ENCODE measurements around the gene KCMF1. TPM values are rescaled to one million over a fixed set of nuclear protein-coding genes. Genes with fewer than 3 reads are reported as not detected.

KCMF1 gene
- total RNA-seq, 5 donors from 2014 or later (not counting 1 experiment from before 2014, with no cell fraction given), result 56.7 to 62.5 (median 60.3) TPM

- Histone ChIP-seq H3K4me3 (ENCODE audit: control insufficient read depth in 1 of 2, extremely low read depth in 1 of 2, low read length in 1 of 2) (no peak overlapping the region), H3K9me3 (no peaks in the 10 kb centered on the region), H3K27me3 (replicated peaks in 1 of 2; ENCODE audit: control insufficient read depth in 2 of 2, extremely low read depth in 1 of 2, insufficient read depth in 2 of 2, low read length in 1 of 2) (no peaks in the 10 kb centered on the region), H3K36me3 (ENCODE audit: control insufficient read depth in 2 of 2, extremely low read depth in 1 of 2, insufficient read depth in 1 of 2, low read length in 1 of 2) (peaks cover 18 to 32% of the 10 kb centered on the region in 2 donors), H3K4me1 (ENCODE audit: control insufficient read depth in 1 of 2, extremely low read depth in 1 of 2, insufficient read depth in 2 of 2, low read length in 2 of 2) (peaks cover 2 to 4% of the 10 kb centered on the region in 2 experiments), H3K27ac (ENCODE audit: low read length) (no peak overlapping the region)
- 100% methylated on average over 3 of the region's 6 CpGs for WGBS (ENCODE audit: insufficient coverage)
- no peak for DNase-seq
- Mint-ChIP-seq H3K4me1 (peaks cover 37 to 50% (median 44%) of the 10 kb centered on the region in 3 donors), H3K36me3 (peaks cover 40% of the 10 kb centered on the region), H3K27me3 (no peaks in the 10 kb centered on the region), H3K4me3 (no peak overlapping the region), H3K9me3 (no peaks in the 10 kb centered on the region), H3K27ac (peak overlapping the region; percentile 31 to 86)
- no peak for ATAC-seq (replicated peaks in 1 of 4)
- ChIA-PET POLR2A (no interaction called here), CTCF (no interaction called here)
Observed at GRCh38 chr2:85053802-85054201, 82.8 kb downstream of the KCMF1 start.

- peak overlapping the region in 1 of 2 donors; percentile 44 for H3K27ac Mint-ChIP-seq
- ChIA-PET CTCF (interaction anchor here in 1 of 2 donors (0.6 kb wide), 3 partner anchors 9 to 200 kb away, joined by 3 to 6 read pairs (median 4); no protein-coding TSS in a partner anchor), POLR2A (interaction anchor here in 1 of 2 donors (0.6 kb wide), 1 partner anchor 147 kb away, joined by 5 read pairs; no protein-coding TSS in a partner anchor)
- H3K9me3 Mint-ChIP-seq, result no peaks in the 10 kb centered on the region
- Histone ChIP-seq H3K36me3 (ENCODE audit: control insufficient read depth in 2 of 2, extremely low read depth in 1 of 2, insufficient read depth in 1 of 2, low read length in 1 of 2) (peaks cover 0 to 15% of the 10 kb centered on the region in 2 donors), H3K27ac (ENCODE audit: low read length) (no peak overlapping the region), H3K4me1 (ENCODE audit: control insufficient read depth in 1 of 2, extremely low read depth in 1 of 2, insufficient read depth in 2 of 2, low read length in 2 of 2) (peaks cover 2 to 4% of the 10 kb centered on the region in 2 experiments), H3K27me3 (replicated peaks in 1 of 2; ENCODE audit: control insufficient read depth in 2 of 2, extremely low read depth in 1 of 2, insufficient read depth in 2 of 2, low read length in 1 of 2) (no peaks in the 10 kb centered on the region), H3K9me3 (no peaks in the 10 kb centered on the region), H3K4me3 (ENCODE audit: control insufficient read depth in 1 of 2, extremely low read depth in 1 of 2, low read length in 1 of 2) (no peak overlapping the region)
- H3K4me1 Mint-ChIP-seq, result peaks cover 37 to 48% (median 42%) of the 10 kb centered on the region in 3 donors
- peak in 2 of 4 experiments; percentile 45 to 51 for ATAC-seq (replicated peaks in 1 of 4)
- 71% methylated on average over 7 of the region's 15 CpGs for WGBS (ENCODE audit: insufficient coverage)
- peaks cover 19% of the 10 kb centered on the region for H3K36me3 Mint-ChIP-seq
- no peak for DNase-seq
- peak overlapping the region in 1 of 3 donors; percentile 39 for H3K4me3 Mint-ChIP-seq
- no peaks in the 10 kb centered on the region for H3K27me3 Mint-ChIP-seq
Observed at GRCh38 chr2:85057226-85057962, 86.4 kb downstream of the KCMF1 start.

GRCh38 chr2:85061896-85062295 lies 90.9 kb downstream of the KCMF1 start:
- POLR2A ChIA-PET, result no interaction called here
- 89% methylated on average over 1 of the region's 2 CpGs for WGBS (ENCODE audit: insufficient coverage)

GRCh38 chr2:85062565-85062964 lies 91.6 kb downstream of the KCMF1 start:
- no peak overlapping the region for H3K27ac ChIP-seq (ENCODE audit: low read length)
- no peak overlapping the region for H3K27ac Mint-ChIP-seq
- no peaks in the 10 kb centered on the region for H3K9me3 ChIP-seq
- no peaks in the 10 kb centered on the region for H3K9me3 Mint-ChIP-seq
- H3K36me3 ChIP-seq (ENCODE audit: control insufficient read depth in 2 of 2, extremely low read depth in 1 of 2, insufficient read depth in 1 of 2, low read length in 1 of 2), result no peaks in the 10 kb centered on the region
- peaks cover 4 to 9% (median 8%) of the 10 kb centered on the region in 3 donors for H3K4me1 Mint-ChIP-seq
- ChIA-PET POLR2A (no interaction called here), CTCF (interaction anchor here in 1 of 2 donors (0.5 kb wide), 1 partner anchor 47 kb away, joined by 4 read pairs; no protein-coding TSS in a partner anchor)
- no peak for DNase-seq
- no CpG with 5 or more reads among the region's 6 CpGs for WGBS (ENCODE audit: insufficient coverage)
- peaks cover 11% of the 10 kb centered on the region in 2 donors for H3K27me3 Mint-ChIP-seq
- no peak for ATAC-seq (replicated peaks in 1 of 4)
- H3K4me1 ChIP-seq (ENCODE audit: control insufficient read depth in 1 of 2, extremely low read depth in 1 of 2, insufficient read depth in 2 of 2, low read length in 2 of 2), result peaks cover 0 to 4% of the 10 kb centered on the region in 2 experiments
- H3K27me3 ChIP-seq (replicated peaks in 1 of 2; ENCODE audit: control insufficient read depth in 2 of 2, extremely low read depth in 1 of 2, insufficient read depth in 2 of 2, low read length in 1 of 2), result peaks cover 0 to 28% of the 10 kb centered on the region in 2 experiments
- H3K36me3 Mint-ChIP-seq, result no peaks in the 10 kb centered on the region
- no peak overlapping the region for H3K4me3 Mint-ChIP-seq
- H3K4me3 ChIP-seq (ENCODE audit: control insufficient read depth in 1 of 2, extremely low read depth in 1 of 2, low read length in 1 of 2), result no peak overlapping the region

More at GRCh38 chr2:85061896-85062295, 90.9 kb downstream of the KCMF1 start:
- H3K4me1 ChIP-seq (ENCODE audit: control insufficient read depth in 1 of 2, extremely low read depth in 1 of 2, insufficient read depth in 2 of 2, low read length in 2 of 2), result peaks cover 0 to 5% of the 10 kb centered on the region in 2 experiments
- CTCF ChIA-PET, result no interaction called here
- H3K4me3 Mint-ChIP-seq, result no peak overlapping the region
- peaks cover 10 to 12% (median 11%) of the 10 kb centered on the region in 3 donors for H3K4me1 Mint-ChIP-seq
- H3K27me3 Mint-ChIP-seq, result peaks cover 4 to 9% of the 10 kb centered on the region in 2 donors
- H3K9me3 ChIP-seq, result no peaks in the 10 kb centered on the region
- no peaks in the 10 kb centered on the region for H3K36me3 Mint-ChIP-seq
- H3K9me3 Mint-ChIP-seq, result no peaks in the 10 kb centered on the region
- no peak for ATAC-seq (replicated peaks in 1 of 4)
- peaks cover 0 to 22% of the 10 kb centered on the region in 2 experiments for H3K27me3 ChIP-seq (replicated peaks in 1 of 2; ENCODE audit: control insufficient read depth in 2 of 2, extremely low read depth in 1 of 2, insufficient read depth in 2 of 2, low read length in 1 of 2)
- no peak overlapping the region for H3K27ac Mint-ChIP-seq
- H3K36me3 ChIP-seq (ENCODE audit: control insufficient read depth in 2 of 2, extremely low read depth in 1 of 2, insufficient read depth in 1 of 2, low read length in 1 of 2), result no peaks in the 10 kb centered on the region
- H3K27ac ChIP-seq (ENCODE audit: low read length), result no peak overlapping the region
- H3K4me3 ChIP-seq (ENCODE audit: control insufficient read depth in 1 of 2, extremely low read depth in 1 of 2, low read length in 1 of 2), result no peak overlapping the region
- no peak for DNase-seq

GRCh38 chr2:85063981-85064599 lies 93.1 kb downstream of the KCMF1 start:
- WGBS (ENCODE audit: insufficient coverage), result 94% methylated on average over 2 of the region's 5 CpGs
- ChIA-PET CTCF (no interaction called here), POLR2A (interaction anchor here in 1 of 2 donors (0.7 kb wide), 1 partner anchor 235 kb away, joined by 3 read pairs; no protein-coding TSS in a partner anchor)
- ATAC-seq (replicated peaks in 1 of 4) (no peak), DNase-seq (no peak)
- Histone ChIP-seq H3K27ac (ENCODE audit: low read length) (no peak overlapping the region), H3K4me3 (ENCODE audit: control insufficient read depth in 1 of 2, extremely low read depth in 1 of 2, low read length in 1 of 2) (no peak overlapping the region), H3K36me3 (ENCODE audit: control insufficient read depth in 2 of 2, extremely low read depth in 1 of 2, insufficient read depth in 1 of 2, low read length in 1 of 2) (no peaks in the 10 kb centered on the region), H3K4me1 (ENCODE audit: control insufficient read depth in 1 of 2, extremely low read depth in 1 of 2, insufficient read depth in 2 of 2, low read length in 2 of 2) (peaks cover 0 to 4% of the 10 kb centered on the region in 2 experiments), H3K27me3 (replicated peaks in 1 of 2; ENCODE audit: control insufficient read depth in 2 of 2, extremely low read depth in 1 of 2, insufficient read depth in 2 of 2, low read length in 1 of 2) (peaks cover 0 to 30% of the 10 kb centered on the region in 2 experiments), H3K9me3 (no peaks in the 10 kb centered on the region)
- Mint-ChIP-seq H3K4me1 (peaks cover 0 to 7% (median 3%) of the 10 kb centered on the region in 3 donors), H3K27ac (peak overlapping the region in 1 of 2 donors; percentile 11), H3K9me3 (no peaks in the 10 kb centered on the region), H3K36me3 (no peaks in the 10 kb centered on the region), H3K4me3 (no peak overlapping the region), H3K27me3 (peaks cover 13 to 15% of the 10 kb centered on the region in 2 donors)

GRCh38 chr2:85064927-85065577 lies 94.1 kb downstream of the KCMF1 start:
- Mint-ChIP-seq H3K27ac (no peak overlapping the region), H3K36me3 (no peaks in the 10 kb centered on the region), H3K4me3 (no peak overlapping the region), H3K4me1 (peaks cover 0 to 7% (median 3%) of the 10 kb centered on the region in 3 donors), H3K27me3 (peaks cover 13 to 15% of the 10 kb centered on the region in 2 donors), H3K9me3 (no peaks in the 10 kb centered on the region)
- CTCF ChIA-PET, result no interaction called here
- ATAC-seq (replicated peaks in 1 of 4) (no peak), DNase-seq (no peak)
- H3K27me3 ChIP-seq (replicated peaks in 1 of 2; ENCODE audit: control insufficient read depth in 2 of 2, extremely low read depth in 1 of 2, insufficient read depth in 2 of 2, low read length in 1 of 2), result peaks cover 0 to 30% of the 10 kb centered on the region in 2 experiments
- H3K4me1 ChIP-seq (ENCODE audit: control insufficient read depth in 1 of 2, extremely low read depth in 1 of 2, insufficient read depth in 2 of 2, low read length in 2 of 2), result peaks cover 0 to 4% of the 10 kb centered on the region in 2 experiments
- no peak overlapping the region for H3K27ac ChIP-seq (ENCODE audit: low read length)
- H3K9me3 ChIP-seq, result no peaks in the 10 kb centered on the region
- POLR2A ChIA-PET, result no interaction called here
- WGBS (ENCODE audit: insufficient coverage), result 81% methylated on average over 10 of the region's 14 CpGs
- no peaks in the 10 kb centered on the region for H3K36me3 ChIP-seq (ENCODE audit: control insufficient read depth in 2 of 2, extremely low read depth in 1 of 2, insufficient read depth in 1 of 2, low read length in 1 of 2)
- H3K4me3 ChIP-seq (ENCODE audit: control insufficient read depth in 1 of 2, extremely low read depth in 1 of 2, low read length in 1 of 2), result no peak overlapping the region

Measured in T-cell (primary cell).